ENCODE measurements around the gene TUBA1B.

GRCh38 chr12:49170924-49171323 is 39.7 kb upstream of the TUBA1B start:
- TF ChIP-seq TEAD4 (IDR thresholded peaks at IDR 0.05; ENCODE audit: low read depth, low read length) (no peak), RAD21 (IDR thresholded peaks at IDR 0.05 in 1 of 2, conservative IDR thresholded peaks at IDR 0.05 in 1 of 2; ENCODE audit: low read depth in 2 of 2, low read length in 2 of 2) (no peak), GABPA (IDR thresholded peaks at IDR 0.05; ENCODE audit: borderline replicate concordance, insufficient read depth, low read length) (no peak), EZH2 (IDR thresholded peaks at IDR 0.05; ENCODE audit: low read depth, low read length, severe bottlenecking) (no peak), SIN3A (conservative IDR thresholded peaks at IDR 0.05 in 1 of 2, IDR thresholded peaks at IDR 0.05 in 1 of 2; ENCODE audit: low read depth in 1 of 2, low read length in 2 of 2) (no peak), FOSL1 (IDR thresholded peaks at IDR 0.05; ENCODE audit: insufficient read depth, low read depth, low read length) (no peak)
